ENCODE data around the gene TRIM28. TPM values are rescaled to one million over a fixed set of nuclear protein-coding genes. Genes with fewer than 3 reads are reported as not detected.

TRIM28 gene
- total and polyA plus RNA-seq, 8 donors = 95.5 to 923 (median 206) TPM

DNA sequence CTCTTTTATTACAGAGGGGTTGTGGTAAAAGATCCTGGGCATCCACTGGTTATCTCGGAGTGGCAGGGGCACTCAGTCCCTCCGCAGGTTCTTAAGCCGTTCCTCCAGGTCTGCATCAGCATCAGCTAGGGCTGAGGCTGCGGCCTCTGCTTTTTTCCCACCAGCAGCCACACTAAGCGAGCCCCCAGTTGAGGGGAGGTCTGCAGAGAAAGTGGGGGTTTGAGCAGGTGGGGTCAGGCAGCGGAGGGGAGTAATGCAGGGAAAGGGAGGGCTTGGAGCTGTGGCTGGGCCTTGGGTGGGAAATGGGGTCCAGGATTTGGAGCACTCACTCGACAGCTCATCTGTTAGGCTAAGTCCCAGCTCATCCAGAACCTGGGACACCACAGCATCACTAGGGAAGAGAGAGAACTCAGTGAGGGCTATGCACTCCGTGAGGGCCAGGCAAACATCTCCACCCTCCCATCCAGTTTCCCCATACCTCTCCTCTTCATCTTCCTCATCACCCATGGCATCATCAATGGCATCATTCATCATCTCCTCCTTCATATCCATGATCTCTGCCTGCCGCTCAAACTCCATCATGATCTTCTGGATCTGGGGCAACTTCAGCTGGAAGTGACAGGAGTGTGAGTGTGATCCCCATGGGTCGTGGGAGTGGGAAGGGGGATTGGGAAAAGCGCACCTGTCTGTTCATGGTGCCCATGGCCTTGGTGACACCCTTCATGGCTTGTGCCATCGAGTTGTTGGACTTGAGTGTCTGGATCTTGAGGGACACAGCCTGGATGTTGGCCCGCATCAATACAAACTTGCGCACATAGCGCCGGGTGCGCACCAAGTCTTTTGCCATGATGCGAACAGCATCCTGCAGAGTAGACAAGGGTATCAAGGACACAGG, 8.0 kb downstream of the TRIM28 start:
- no peaks in the 10 kb centered on the region for H3K27me3 ChIP-seq
- TF ChIP-seq POLR2AphosphoS5 (IDR thresholded peaks at IDR 0.05) (no peak), EP300 (IDR thresholded peaks at IDR 0.05) (no peak), POLR2A (IDR thresholded peaks at IDR 0.05) (no peak)
- TF ChIP-seq, protein P1, sequence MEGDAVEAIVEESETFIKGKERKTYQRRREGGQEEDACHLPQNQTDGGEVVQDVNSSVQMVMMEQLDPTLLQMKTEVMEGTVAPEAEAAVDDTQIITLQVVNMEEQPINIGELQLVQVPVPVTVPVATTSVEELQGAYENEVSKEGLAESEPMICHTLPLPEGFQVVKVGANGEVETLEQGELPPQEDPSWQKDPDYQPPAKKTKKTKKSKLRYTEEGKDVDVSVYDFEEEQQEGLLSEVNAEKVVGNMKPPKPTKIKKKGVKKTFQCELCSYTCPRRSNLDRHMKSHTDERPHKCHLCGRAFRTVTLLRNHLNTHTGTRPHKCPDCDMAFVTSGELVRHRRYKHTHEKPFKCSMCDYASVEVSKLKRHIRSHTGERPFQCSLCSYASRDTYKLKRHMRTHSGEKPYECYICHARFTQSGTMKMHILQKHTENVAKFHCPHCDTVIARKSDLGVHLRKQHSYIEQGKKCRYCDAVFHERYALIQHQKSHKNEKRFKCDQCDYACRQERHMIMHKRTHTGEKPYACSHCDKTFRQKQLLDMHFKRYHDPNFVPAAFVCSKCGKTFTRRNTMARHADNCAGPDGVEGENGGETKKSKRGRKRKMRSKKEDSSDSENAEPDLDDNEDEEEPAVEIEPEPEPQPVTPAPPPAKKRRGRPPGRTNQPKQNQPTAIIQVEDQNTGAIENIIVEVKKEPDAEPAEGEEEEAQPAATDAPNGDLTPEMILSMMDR (IDR thresholded peaks at IDR 0.05) = no peak
- no peak overlapping the region for H3K4me3 ChIP-seq
- peaks cover 79 to 85% (median 82%) of the 10 kb centered on the region in 4 donors for H3K36me3 ChIP-seq
- intact Hi-C loops (cut with DNase I; ENCODE audit: low total_unique reads) = no loop called here
- peaks cover 32 to 62% (median 55%) of the 10 kb centered on the region in 4 donors for H3K4me1 ChIP-seq
- no peak for DNase-seq
- 93 to 96% (median 94%) methylated on average over 17 to 18 of the region's 18 CpGs for WGBS, 5 donors
- H3K9me3 ChIP-seq = no peaks in the 10 kb centered on the region
- H3K27ac ChIP-seq = no peak overlapping the region

DNA sequence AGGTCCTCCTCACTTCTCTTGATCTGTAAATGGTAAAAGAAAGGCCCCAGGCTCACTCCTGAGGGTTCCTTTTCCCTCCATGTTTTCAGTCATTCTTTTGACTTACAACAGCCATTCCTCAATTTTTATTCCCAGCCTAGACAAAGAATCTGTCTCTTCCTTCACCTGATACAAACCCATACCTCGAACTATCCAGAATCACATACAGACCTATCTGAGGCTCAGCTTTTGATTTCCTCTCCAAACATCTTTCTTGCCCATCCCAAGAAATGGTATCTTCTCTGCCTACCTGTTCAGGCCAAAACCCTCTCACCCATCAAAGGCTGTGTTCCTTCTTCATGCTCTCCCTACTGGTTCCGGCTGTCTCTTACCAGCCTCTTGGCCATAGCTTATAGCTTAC, 8.8 kb downstream of the TRIM28 start:
- TF ChIP-seq POLR2AphosphoS5 (IDR thresholded peaks at IDR 0.05) = no peak
- no peaks in the 10 kb centered on the region for H3K27me3 ChIP-seq
- WGBS, 5 donors = 87 to 97% (median 88%) methylated on average over 2 of the region's 2 CpGs
- H3K36me3 ChIP-seq = peaks cover 71 to 81% (median 77%) of the 10 kb centered on the region in 4 donors
- H3K27ac ChIP-seq = no peak overlapping the region
- H3K9me3 ChIP-seq = no peaks in the 10 kb centered on the region
- peaks cover 34 to 62% (median 55%) of the 10 kb centered on the region in 4 donors for H3K4me1 ChIP-seq
- DNase-seq = no peak
- no peak overlapping the region for H3K4me3 ChIP-seq
- intact Hi-C loops (cut with DNase I; ENCODE audit: low total_unique reads) = no loop called here

DNA sequence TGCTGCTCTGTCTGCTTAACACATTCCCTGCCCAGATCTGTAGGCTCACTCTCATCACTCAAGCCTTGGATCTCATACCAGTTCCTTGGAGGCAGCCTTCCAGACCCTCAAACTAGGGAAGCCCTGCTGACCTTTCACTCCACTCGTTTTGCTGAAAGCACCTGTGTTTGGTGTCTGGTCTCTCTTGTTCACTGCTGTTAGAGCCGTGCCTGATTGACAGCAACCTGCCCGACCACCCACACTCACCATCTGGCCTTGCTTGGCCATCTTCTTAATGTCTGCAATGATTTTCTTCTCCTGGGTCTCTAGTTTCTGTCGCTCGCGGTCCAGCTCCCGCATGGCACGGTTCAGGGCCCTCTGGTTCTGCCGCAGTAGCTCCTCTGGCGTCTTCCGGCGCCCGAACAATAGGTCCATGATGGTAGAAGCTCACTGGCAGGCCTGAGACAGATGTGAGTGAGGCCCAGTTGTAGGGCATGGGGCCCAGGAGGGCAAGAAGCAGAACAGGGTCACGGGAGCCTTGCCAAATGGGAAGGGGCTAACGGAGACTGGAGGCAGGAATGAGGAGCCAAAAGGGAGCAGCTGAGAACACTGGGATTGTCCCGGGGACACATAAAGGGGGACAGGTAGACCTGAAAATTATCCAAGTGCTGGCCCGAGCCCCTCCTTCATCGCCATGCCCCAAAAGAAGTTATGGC, 10.1 kb downstream of the TRIM28 start:
- H3K27me3 ChIP-seq = no peaks in the 10 kb centered on the region
- H3K36me3 ChIP-seq = peaks cover 58 to 69% (median 64%) of the 10 kb centered on the region in 4 donors
- H3K4me3 ChIP-seq = peak overlapping the region; percentile 72 to 93 (median 76)
- peak overlapping the region; percentile 94 to 100 (median 100) for H3K27ac ChIP-seq
- H3K4me1 ChIP-seq = peaks cover 34 to 56% (median 51%) of the 10 kb centered on the region in 4 donors
- TF ChIP-seq, protein P1 (IDR thresholded peaks at IDR 0.05) = no peak
- TF ChIP-seq POLR2AphosphoS5 (IDR thresholded peaks at IDR 0.05) (no peak), POLR2A (IDR thresholded peaks at IDR 0.05) (no peak), EP300 (IDR thresholded peaks at IDR 0.05) (no peak)
- H3K9me3 ChIP-seq = no peaks in the 10 kb centered on the region
- WGBS, 5 donors = 15 to 30% (median 22%) methylated on average over 18 of the region's 18 CpGs
- intact Hi-C loops (cut with DNase I; ENCODE audit: low total_unique reads) = no loop called here
- DNase-seq = no peak

DNA sequence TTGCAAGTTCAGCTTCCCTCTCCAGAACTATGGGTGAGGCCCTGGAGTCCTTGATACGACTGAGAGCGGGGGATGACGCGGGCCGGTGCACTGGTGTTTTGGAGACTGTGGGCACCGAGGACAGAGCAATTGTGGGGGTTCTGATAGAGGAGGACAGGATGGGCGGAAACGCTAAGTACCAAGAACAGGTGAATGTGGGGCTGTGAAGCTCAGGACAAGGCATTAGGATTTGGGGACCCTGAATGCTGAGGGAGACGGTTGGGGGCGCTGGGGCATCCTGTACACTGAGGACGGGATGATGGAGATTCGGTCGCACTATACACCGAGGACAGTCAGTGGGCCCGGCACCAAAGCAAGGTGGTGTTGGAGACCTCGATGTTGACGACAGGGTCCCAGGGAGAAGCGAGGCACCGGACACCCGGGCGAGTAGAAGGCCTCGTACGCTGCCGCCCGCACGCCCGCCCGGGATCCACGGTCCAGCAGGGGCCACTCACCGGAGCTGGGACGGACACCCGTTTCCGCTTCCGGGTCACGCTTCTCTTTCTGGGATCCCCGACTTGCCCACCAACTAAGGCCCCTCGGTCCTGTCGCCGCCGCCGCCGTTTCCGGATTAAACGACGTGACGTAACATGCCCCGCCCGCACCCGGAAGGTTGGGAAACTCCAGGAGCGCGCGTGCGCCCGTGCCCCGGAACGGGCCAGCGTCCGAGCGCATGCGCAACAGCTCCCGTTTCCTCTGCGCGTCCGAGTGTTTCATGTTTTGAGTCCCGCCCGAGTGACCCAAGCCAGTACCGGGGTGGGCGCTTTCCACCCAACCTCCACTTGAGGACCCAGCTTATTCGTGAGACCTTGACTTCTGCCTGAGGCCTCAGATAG, 10.9 kb downstream of the TRIM28 start, which contains the start of gene CHMP2A:
CHMP2A (minus strand) TSS at position 612 of the 875 bp plus-strand sequence. CDS start 893 bp downstream, outside the sequence.
- Histone ChIP-seq H3K9me3 (no peaks in the 10 kb centered on the region), H3K4me1 (peaks cover 37 to 54% (median 51%) of the 10 kb centered on the region in 4 donors), H3K27ac (peak within 1 kb of the TSS; percentile 94 to 100 (median 100)), H3K27me3 (no peaks in the 10 kb centered on the region), H3K4me3 (peak within 1 kb of the TSS; percentile 72 to 93 (median 76)), H3K36me3 (peaks cover 50 to 61% (median 56%) of the 10 kb centered on the region in 4 donors)
- WGBS, 5 donors = 0 to 1% (median 0%) methylated on average over 59 to 69 of the region's 69 CpGs
- peak; percentile 53 to 97 (median 83) for TF ChIP-seq POLR2AphosphoS5 (IDR thresholded peaks at IDR 0.05)
- TF ChIP-seq EP300 (IDR thresholded peaks at IDR 0.05) = no peak
- TF ChIP-seq POLR2A (IDR thresholded peaks at IDR 0.05) = peak in 1 of 4 donors; percentile 22
- TF ChIP-seq, protein P1 (IDR thresholded peaks at IDR 0.05) = no peak
- peak; percentile 99 for DNase-seq
- intact Hi-C loops (cut with DNase I; ENCODE audit: low total_unique reads) = no loop called here

Measured in stomach (tissue), 9 donors.